ENCODE data around the gene FLT3.

DNA sequence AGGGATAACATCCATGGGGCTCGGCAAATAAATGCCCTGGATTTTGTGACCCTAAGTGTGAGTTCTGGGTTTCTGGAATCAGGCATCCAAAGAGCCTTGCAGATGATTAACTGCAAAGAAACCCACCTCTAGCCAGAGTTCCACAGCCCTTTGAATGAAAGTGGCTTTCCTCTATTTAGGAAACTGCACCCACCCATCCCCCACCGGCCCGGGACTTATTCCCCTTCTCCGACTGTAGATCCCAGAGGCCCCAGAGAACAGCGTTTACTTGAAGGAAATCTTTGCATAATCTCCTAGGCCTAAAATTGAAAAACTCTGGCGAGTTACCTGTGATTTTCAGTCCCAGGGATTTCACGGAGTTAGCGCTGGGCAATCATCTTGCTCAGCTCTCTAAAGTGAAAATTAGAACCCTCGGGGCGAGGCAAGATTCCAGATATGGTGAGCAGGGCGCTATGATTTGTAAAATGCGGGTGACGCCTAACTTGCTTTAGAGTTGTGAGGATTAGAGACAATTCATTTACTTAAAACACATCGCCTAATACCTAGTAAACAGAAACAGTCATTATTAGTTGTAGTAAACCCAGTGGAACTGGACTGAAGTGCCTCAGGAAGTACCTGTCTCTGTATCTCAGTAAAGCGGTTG is 121.3 kb downstream of the FLT3 start:
- TF ChIP-seq, protein P1, sequence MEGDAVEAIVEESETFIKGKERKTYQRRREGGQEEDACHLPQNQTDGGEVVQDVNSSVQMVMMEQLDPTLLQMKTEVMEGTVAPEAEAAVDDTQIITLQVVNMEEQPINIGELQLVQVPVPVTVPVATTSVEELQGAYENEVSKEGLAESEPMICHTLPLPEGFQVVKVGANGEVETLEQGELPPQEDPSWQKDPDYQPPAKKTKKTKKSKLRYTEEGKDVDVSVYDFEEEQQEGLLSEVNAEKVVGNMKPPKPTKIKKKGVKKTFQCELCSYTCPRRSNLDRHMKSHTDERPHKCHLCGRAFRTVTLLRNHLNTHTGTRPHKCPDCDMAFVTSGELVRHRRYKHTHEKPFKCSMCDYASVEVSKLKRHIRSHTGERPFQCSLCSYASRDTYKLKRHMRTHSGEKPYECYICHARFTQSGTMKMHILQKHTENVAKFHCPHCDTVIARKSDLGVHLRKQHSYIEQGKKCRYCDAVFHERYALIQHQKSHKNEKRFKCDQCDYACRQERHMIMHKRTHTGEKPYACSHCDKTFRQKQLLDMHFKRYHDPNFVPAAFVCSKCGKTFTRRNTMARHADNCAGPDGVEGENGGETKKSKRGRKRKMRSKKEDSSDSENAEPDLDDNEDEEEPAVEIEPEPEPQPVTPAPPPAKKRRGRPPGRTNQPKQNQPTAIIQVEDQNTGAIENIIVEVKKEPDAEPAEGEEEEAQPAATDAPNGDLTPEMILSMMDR (IDR thresholded peaks at IDR 0.05; ENCODE audit: low read depth, low read length) = no peak
- no peak for TF ChIP-seq POLR2A (IDR thresholded peaks at IDR 0.05; ENCODE audit: extremely low read depth, insufficient read length)
